Measurements from ENCODE around the gene RNU6-7. TPM values are rescaled to one million over a fixed set of nuclear protein-coding genes. Genes with fewer than 3 reads are reported as not detected.

RNU6-7 gene
- total RNA-seq, 1 experiment from 2014 or later: not detected

GRCh38 chr14:32249780-32250179 is 47.9 kb downstream of the RNU6-7 start:
- in situ Hi-C loops (cut with HindIII; ENCODE audit: low sequenced_read_pairs): no loop called here
- no peak for DNase-seq (ENCODE audit: low spot score)

DNA sequence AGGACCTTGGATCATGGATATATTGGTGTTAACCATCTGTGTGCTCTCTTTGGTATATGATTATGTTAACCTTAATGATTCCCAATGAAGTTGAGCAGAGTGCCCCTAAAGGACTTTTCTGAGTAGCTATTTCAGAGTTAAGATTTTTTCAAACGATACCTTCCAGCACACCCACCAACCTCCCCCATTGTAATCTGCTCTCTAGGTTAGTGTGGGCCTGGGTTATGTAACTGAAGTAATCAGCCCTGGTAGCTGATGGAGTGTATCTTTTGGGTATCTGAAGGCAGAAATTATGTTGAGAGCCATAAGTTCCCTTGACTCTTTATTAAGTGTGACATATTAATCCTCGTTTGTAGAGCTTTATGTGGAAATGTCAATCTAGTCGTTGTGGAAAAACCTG is 48.8 kb downstream of the RNU6-7 start:
- in situ Hi-C loops (cut with HindIII; ENCODE audit: low sequenced_read_pairs): no loop called here
- DNase-seq (ENCODE audit: low spot score): no peak

DNA sequence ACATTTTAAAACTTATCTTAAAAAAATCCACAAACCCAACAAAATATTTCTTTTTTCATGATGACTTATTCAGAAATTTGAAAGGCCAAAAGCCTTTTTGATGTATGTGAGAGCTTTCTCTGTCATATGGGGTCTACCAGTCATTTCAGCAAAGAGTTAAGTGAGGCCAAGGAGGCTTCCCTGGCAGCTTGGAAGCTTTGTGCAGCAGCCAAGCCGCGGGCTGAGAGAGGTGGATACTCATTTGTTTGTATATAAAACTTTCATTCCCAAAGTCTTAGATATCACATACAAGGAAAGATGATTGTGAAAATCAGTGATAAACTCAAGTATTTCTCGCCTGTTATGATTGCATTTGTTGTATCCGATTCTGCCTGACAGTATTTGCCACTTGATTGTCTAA is 49.7 kb downstream of the RNU6-7 start:
- no peak for DNase-seq (ENCODE audit: low spot score)
- in situ Hi-C loops (cut with HindIII; ENCODE audit: low sequenced_read_pairs): no loop called here

Other genes with a start within 250 kb of the RNU6-7 start
- gene ARHGAP5, start 124.7 kb upstream of the RNU6-7 start, total RNA-seq (2014; rRNA removed; shearing (Covaris generic)): 27.1 and 43.6 TPM in 2 replicates
- gene RNU6-8, start 1.2 kb downstream of the RNU6-7 start, total RNA-seq (2014; rRNA removed; shearing (Covaris generic)): not detected in 2 replicates
- gene AKAP6, start 127.3 kb downstream of the RNU6-7 start, total RNA-seq (2014; rRNA removed; shearing (Covaris generic)): 0.06 and 2.3 TPM in 2 replicates